Neuron (in vitro differentiated cells): ENCODE results near the gene NUTF2.
"Not testable (repeated sequence)": the region's sequence is repeated elsewhere in the genome, so short reads cannot be mapped to it uniquely, and the experiment has no call there.

Experiments used
- H2AFZ ChIP-seq: one replicate; pipeline ENCODE4 v1.6.1; 2013; ENCODE audit warnings: low read depth, mild to moderate bottlenecking, inconsistent platforms, low read length, moderate library complexity
- H3K27me3 ChIP-seq: one replicate; pipeline ENCODE4 v1.6.1; 2013; ENCODE audit warnings: low read length; ENCODE audit not compliant: insufficient read depth
- H3K36me3 ChIP-seq: one replicate; pipeline ENCODE4 v1.6.1; 2013; ENCODE audit warnings: low read length; ENCODE audit not compliant: insufficient read depth
- H3K4me1 ChIP-seq: one replicate; pipeline ENCODE4 v1.6.1; 2013; ENCODE audit warnings: low read length; ENCODE audit not compliant: insufficient read depth
- H3K4me3 ChIP-seq: 2 replicates; pipeline ENCODE4 v1.5.1; 2013; ENCODE audit warnings: mild to moderate bottlenecking, low read length, moderate library complexity
- H3K9me3 ChIP-seq: one replicate; pipeline ENCODE4 v1.6.1; 2013; ENCODE audit warnings: low read length

Gene NUTF2

DNA sequence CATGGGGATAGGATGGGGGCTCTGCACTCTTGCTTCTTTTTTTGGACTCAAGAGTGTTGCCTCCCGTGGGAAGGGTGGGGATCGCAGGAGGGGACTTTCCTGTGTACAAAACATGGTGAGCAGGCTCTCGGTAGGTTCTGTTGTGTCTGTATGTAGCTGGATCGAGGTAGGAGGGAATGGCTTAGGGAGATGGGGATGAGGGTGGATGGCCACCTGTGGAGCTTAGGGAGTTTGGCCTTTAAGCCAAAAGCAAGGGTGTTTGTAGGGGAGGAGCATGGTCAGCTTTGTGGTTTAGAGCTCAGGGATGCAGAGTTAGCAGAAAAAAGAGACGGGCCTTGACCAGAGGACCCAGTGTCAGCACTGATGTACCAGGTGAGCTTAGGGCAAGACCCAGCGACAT lies 15.1 kb downstream of the NUTF2 start:
- Histone ChIP-seq H3K4me1 (no peaks in the 10 kb centered on the region), H2AFZ (no peak overlapping the region), H3K9me3 (no peaks in the 10 kb centered on the region), H3K36me3 (peaks cover 32% of the 10 kb centered on the region), H3K27me3 (no peaks in the 10 kb centered on the region), H3K4me3 (no peak overlapping the region)

DNA sequence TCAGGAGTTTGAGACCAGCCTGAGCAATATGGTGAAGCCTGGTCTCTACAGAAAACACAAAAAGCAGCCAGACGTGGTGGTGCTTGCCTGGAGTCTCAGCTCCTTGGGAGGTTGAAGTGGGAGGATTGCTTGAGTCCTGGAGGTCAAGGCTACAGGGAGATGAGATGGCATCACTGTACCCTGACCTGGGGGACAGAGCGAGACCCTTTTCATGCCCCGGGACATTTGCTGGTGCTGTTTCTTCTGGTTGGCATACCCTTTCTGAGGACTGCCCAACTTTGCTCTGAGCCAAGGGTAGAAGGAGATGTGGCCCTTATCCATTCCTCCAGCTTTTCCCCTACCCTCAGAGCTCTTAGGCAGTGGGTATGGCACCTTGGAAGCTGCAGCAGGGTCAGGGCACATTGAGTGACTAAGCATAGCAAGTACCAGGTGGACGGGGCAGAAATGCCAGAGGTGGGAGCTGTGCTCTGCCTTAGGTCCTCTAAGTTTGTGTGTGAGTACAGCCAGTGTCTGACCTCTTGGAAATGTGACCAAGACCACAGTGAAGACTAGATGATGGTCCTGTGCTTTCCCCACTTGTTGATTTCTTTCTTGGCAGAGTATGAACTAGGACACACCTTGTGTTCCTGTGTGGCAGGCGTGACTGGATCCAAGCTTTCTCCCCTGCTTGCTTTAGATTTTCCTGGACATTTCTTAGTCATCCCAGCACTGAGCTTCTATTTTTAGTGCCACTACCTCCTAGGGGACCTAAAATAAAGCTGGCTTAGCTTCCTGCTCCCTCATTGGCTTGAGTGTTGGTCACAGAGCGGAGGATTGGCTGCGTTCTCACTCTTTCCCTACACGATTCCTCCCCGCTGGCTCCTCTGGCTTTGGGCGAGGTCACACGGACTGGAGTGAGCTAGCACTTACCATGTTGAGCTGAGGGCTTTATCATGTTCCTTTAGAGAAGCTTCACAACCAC lies 16.2 kb downstream of the NUTF2 start:
- H3K4me3 ChIP-seq = no peak overlapping the region
- no peaks in the 10 kb centered on the region for H3K4me1 ChIP-seq
- no peaks in the 10 kb centered on the region for H3K27me3 ChIP-seq
- no peak overlapping the region for H2AFZ ChIP-seq
- peaks cover 39% of the 10 kb centered on the region for H3K36me3 ChIP-seq
- no peaks in the 10 kb centered on the region for H3K9me3 ChIP-seq

- H3K27me3 ChIP-seq, H3K9me3 ChIP-seq, H3K4me1 ChIP-seq, H2AFZ ChIP-seq, H3K4me3 ChIP-seq: not testable (repeated sequence)
- H3K36me3 ChIP-seq = peaks cover 50% of the 10 kb centered on the region
These were observed 17.3 kb downstream of the NUTF2 start for GRCh38 chr16:67864044-67864443.

DNA sequence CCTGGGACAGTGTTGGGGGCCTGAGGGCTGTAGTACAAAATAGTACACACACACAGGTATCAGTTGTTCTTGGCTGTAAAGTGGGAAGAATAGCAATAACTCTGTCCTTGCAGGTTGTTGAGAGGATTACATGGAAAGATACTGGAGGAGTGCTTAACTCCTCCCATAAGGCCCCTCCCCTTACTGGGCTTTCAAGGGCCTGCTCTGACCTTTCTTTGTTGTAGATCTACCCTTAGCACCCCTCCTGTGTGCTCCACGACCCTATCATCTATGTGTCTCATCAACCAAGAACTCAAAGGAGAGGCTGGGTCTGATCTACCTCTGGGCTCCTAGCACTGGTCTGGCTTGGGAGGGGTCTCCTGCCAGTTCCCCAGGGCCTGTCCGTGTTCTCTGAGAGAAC lies 17.9 kb downstream of the NUTF2 start:
- Histone ChIP-seq H3K4me3 (no peak overlapping the region), H3K36me3 (peaks cover 51% of the 10 kb centered on the region), H3K27me3 (no peaks in the 10 kb centered on the region), H3K4me1 (no peaks in the 10 kb centered on the region), H2AFZ (no peak overlapping the region), H3K9me3 (no peaks in the 10 kb centered on the region)

GRCh38 chr16:67865318-67865717 lies 18.6 kb downstream of the NUTF2 start:
- no peaks in the 10 kb centered on the region for H3K27me3 ChIP-seq
- no peak overlapping the region for H2AFZ ChIP-seq
- no peaks in the 10 kb centered on the region for H3K9me3 ChIP-seq
- H3K4me1 ChIP-seq = no peaks in the 10 kb centered on the region
- H3K36me3 ChIP-seq = peaks cover 58% of the 10 kb centered on the region
- no peak overlapping the region for H3K4me3 ChIP-seq

DNA sequence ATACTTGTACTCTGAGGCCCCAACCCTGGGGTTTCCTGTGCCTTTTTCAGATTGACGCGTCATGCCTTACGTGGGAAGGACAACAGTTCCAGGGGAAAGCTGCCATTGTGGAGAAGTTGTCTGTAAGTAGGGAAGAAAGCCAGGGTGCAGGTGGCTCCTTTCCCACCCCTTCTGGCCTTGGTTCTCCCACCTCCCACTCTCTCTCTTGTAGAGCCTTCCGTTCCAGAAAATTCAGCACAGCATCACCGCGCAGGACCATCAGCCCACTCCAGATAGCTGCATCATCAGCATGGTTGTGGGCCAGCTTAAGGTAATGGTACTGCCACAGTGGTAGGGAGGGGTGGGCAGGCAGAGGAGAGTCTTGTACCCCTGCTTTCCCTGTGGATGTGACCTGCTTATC lies 21.6 kb downstream of the NUTF2 start:
- no peak overlapping the region for H3K4me3 ChIP-seq
- peaks cover 2% of the 10 kb centered on the region for H3K4me1 ChIP-seq
- H3K36me3 ChIP-seq = peaks cover 56% of the 10 kb centered on the region
- no peaks in the 10 kb centered on the region for H3K9me3 ChIP-seq
- H3K27me3 ChIP-seq = no peaks in the 10 kb centered on the region
- no peak overlapping the region for H2AFZ ChIP-seq

- Histone ChIP-seq H2AFZ (no peak overlapping the region), H3K4me1 (peaks cover 11% of the 10 kb centered on the region), H3K4me3 (no peak overlapping the region), H3K27me3 (no peaks in the 10 kb centered on the region), H3K36me3 (peaks cover 53% of the 10 kb centered on the region), H3K9me3 (no peaks in the 10 kb centered on the region)
These were observed 22.9 kb downstream of the NUTF2 start for GRCh38 chr16:67869653-67870052.

DNA sequence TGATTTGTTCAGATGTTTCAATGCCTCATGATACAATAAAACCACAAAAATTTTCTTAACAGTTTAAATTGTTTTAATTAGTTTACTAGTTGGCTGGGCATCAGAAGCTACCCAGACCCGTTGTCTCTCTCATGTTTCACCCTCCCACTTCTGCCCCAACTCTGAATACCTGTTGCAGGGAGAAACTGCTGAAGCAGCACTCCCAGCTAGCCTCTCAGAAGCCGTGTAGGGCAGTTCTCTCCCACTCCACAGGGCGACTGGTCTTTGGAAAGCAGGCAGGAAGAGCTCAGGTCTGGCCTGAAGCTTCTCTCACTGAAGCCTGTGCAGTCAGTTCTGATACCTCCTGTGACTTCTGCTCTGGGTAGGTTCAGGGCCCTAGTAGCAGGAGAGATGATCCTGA lies 24.5 kb downstream of the NUTF2 start:
- Histone ChIP-seq H3K4me1 (peaks cover 11% of the 10 kb centered on the region), H3K36me3 (peaks cover 41% of the 10 kb centered on the region), H3K27me3 (no peaks in the 10 kb centered on the region), H2AFZ (no peak overlapping the region), H3K4me3 (no peak overlapping the region), H3K9me3 (no peaks in the 10 kb centered on the region)

GRCh38 chr16:67872131-67872630 lies 25.4 kb downstream of the NUTF2 start:
- peaks cover 50% of the 10 kb centered on the region for H3K36me3 ChIP-seq
- peaks cover 11% of the 10 kb centered on the region for H3K4me1 ChIP-seq
- no peak overlapping the region for H2AFZ ChIP-seq
- no peaks in the 10 kb centered on the region for H3K27me3 ChIP-seq
- peak overlapping the region; percentile 75 for H3K4me3 ChIP-seq
- no peaks in the 10 kb centered on the region for H3K9me3 ChIP-seq

DNA sequence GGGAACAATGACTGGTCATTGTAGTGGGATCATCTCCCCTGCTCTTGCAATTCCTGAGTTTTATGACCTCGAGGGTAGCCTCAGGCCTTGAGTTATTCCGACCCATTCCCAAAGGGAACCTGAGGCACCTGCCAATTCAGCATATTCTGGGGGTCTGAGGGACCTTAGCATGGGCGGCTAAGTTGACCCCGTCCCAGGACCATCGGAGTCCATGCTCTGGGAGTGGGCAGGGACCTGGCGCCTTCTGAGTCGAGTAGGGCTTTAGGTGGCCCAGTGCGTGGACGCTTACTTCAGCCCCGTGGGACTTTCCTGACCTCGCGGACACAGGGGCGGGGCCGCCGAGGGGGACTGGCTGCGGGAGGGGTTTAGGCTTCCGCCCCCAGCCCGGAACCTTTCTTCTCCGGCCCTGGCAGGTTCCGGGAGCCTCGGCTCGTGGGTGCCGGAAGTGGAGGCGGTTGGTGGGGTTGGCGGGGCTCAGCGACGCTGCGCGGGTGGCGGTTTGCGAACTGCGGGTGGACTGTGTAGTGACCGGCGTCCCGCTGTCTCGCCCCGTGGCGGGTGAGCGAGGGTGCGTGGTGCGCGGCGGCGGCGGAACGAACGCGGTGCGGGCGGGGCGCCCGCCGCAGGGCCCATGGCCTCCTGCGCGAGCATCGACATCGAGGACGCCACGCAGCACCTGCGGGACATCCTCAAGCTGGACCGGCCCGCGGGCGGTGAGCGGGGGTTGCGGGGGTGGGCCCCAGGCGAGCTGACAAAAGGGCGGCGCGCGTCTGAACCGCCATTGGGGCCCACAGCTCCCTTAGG lies 26.1 kb downstream of the NUTF2 start, which contains the start of gene EDC4:
TSS of gene EDC4 (plus strand) at position 422 of the 804 bp plus-strand sequence. CDS start at position 632, 210 bp downstream.
- Histone ChIP-seq H3K36me3 (peaks cover 50% of the 10 kb centered on the region), H2AFZ (peak within 1 kb of the TSS; percentile 71), H3K9me3 (no peaks in the 10 kb centered on the region), H3K4me1 (peaks cover 11% of the 10 kb centered on the region), H3K4me3 (peak within 1 kb of the TSS; percentile 75), H3K27me3 (no peaks in the 10 kb centered on the region)

GRCh38 chr16:67873435-67874370 lies 27.0 kb downstream of the NUTF2 start:
- Histone ChIP-seq H3K36me3 (peaks cover 50% of the 10 kb centered on the region), H3K4me3 (peak overlapping the region; percentile 75), H3K9me3 (no peaks in the 10 kb centered on the region), H3K27me3 (no peaks in the 10 kb centered on the region), H2AFZ (peak overlapping the region; percentile 71), H3K4me1 (peaks cover 11% of the 10 kb centered on the region)

GRCh38 chr16:67874372-67874771 lies 27.6 kb downstream of the NUTF2 start:
- peaks cover 53% of the 10 kb centered on the region for H3K36me3 ChIP-seq

More at GRCh38 chr16:67874372-67874771, 27.6 kb downstream of the NUTF2 start:
- peaks cover 11% of the 10 kb centered on the region for H3K4me1 ChIP-seq
- H3K4me3 ChIP-seq = peak overlapping the region; percentile 75
- H3K27me3 ChIP-seq = no peaks in the 10 kb centered on the region
- no peaks in the 10 kb centered on the region for H3K9me3 ChIP-seq
- no peak overlapping the region for H2AFZ ChIP-seq
